Esophagus squamous epithelium (tissue), 4 donors: ENCODE measurements around the gene SNRPF.

Experiments used
- CTCF ChIP-seq, 6 experiments: fragments of 450-650 bp in 4 of 6; fragments of 200-600 bp in 2 of 6; sonication (generic) in 2 of 6; IDR thresholded peaks; one replicate each; pipeline ENCODE4 v1.5.1; 2016 to 2019; ENCODE audit warnings: antibody characterized with exemption in 6 of 6, mild to moderate bottlenecking in 4 of 6, moderate library complexity in 4 of 6
- POLR2A ChIP-seq, 4 donors: fragments of 450-650 bp; IDR thresholded peaks; one replicate each; pipeline ENCODE4 v1.6.1; 2017; ENCODE audit warnings: antibody characterized with exemption in 4 of 4, mild to moderate bottlenecking in 4 of 4, moderate library complexity in 3 of 4

GRCh38 chr12:95898081-95898480 is 39.3 kb downstream of the SNRPF start:
- TF ChIP-seq CTCF (IDR thresholded peaks at IDR 0.05) (no peak), POLR2A (IDR thresholded peaks at IDR 0.05) (no peak)
